GM18867 (cell line): ENCODE results near the gene SLC25A29.
"Not testable (repeated sequence)": the region's sequence is repeated elsewhere in the genome, so short reads cannot be mapped to it uniquely, and the experiment has no call there.

Source experiments
- ATAC-seq: cut with Tn5 transposase; IDR thresholded peaks from one replicate; pipeline ENCODE4 v1.9.1; 2021; ENCODE audit warnings: mild to moderate bottlenecking, moderate library complexity; ENCODE audit not compliant: unreplicated experiment

SLC25A29 gene

GRCh38 chr14:100283984-100284881 lies 22.0 kb downstream of the SLC25A29 start:
- no peak for ATAC-seq

GRCh38 chr14:100283436-100283835 lies 22.8 kb downstream of the SLC25A29 start:
- ATAC-seq: not testable (repeated sequence)

GRCh38 chr14:100282766-100283419 lies 23.4 kb downstream of the SLC25A29 start:
- no peak for ATAC-seq

DNA sequence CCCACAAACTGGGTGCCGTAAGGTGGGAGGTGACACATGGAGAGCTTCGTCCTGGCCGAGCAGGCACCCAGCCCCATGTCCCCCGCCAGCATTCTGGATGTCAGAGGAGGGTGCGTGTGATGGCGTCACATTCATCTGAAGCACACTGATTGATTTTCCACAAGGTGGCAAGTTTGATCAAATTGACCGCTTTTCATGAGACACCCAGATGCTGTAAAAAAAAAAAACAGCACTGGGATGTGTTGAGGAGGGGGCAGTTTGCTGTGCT lies 24.2 kb downstream of the SLC25A29 start:
- no peak for ATAC-seq

DNA sequence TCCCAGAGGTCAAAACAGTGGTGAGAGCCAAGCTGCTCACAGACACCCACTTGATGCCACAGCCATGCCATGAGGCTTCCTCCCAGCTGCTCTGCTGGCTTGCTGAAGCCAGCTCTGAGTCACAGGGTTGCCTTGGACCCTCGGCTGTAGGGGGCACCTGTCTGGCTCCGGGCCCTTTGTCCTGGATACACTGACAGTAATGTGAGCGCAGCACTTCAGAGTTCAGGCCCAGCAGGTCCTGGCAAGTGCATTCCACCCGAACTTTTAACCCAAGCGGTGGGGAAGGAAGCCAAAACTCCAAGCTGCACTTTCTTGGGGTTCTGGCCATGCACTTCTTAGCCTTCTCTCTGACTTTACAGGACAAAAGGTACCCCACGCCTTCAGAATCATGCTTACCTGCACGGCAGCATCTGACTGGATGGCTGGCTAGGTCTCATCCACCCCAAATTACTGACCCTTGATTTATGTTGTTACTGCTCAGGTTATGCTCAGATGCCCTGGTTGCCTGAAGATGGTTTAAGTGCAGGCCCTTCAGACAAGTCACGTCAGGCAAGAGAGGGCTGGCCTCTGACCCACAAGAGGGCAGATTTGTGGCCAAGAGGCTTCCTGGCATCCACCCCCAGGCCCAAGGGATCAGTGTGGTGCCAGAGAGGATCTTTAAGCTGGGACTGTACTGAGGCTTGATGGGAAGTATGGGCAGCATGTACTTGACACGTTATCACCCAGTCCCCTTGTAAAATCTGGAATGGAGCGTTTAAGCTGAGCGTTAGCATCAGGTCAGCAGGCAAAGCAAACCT lies 24.8 kb downstream of the SLC25A29 start:
- ATAC-seq: no peak

DNA sequence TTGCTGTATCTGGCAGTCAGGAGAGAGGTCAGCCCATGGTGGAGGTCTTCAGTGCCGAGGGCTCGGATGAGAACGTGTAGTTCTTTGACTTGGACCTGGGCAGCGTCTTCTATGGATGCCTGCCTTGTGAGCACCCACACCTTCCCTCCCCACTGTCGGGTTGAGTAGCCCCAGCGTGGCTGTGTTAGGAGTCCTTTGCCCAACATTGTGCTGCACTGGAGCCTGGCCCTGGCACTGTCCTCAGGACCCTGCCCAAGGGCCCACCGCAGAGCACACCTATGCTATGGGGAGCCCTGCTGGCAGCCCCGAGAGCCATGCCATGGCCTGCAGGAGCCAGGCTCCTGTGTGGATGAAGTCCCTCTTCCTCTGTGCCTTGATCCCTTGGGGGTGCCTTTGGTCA lies 26.7 kb downstream of the SLC25A29 start:
- ATAC-seq: no peak

DNA sequence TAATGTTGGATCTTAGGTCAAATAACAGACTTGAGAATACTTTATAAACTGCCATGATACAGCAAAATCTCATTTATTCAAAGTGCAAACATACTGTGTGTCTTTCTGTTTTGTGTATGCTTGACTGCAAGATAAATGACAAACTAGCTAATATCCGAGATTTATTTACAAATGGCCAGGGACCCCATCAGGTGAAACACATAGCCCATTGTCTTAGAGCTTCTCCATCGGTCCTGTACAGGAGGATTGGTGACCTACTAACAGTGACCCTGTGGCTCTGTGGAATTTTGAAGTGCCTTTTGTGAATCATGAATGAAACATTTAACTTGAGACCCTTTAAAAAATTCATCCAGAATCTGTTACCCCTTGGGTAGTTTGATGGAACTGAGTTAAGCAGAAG lies 27.1 kb downstream of the SLC25A29 start:
- ATAC-seq: no peak

- no peak for ATAC-seq
Measured at GRCh38 chr14:100278702-100279101, 27.5 kb downstream of the SLC25A29 start.

GRCh38 chr14:100275214-100275613 lies 31.0 kb downstream of the SLC25A29 start:
- no peak for ATAC-seq

DNA sequence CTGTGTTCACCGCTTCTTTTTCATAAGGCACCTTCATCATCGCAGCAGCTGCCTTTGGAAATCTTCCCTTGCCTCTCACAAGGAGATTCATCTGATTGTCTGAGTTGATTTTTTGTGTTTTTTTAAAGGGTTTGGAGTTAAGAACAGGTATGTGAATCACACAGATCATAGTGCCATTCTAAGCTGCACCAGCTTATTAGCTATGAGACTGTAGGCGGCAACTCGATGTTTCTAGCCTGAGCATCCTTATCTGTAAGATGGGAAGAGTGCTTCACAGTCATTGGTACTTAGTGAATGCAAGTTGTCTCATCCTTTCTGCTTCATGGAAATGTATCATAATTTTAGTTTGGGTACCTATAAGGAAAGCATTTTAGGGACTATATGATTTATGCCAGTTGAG lies 32.0 kb downstream of the SLC25A29 start:
- no peak for ATAC-seq

DNA sequence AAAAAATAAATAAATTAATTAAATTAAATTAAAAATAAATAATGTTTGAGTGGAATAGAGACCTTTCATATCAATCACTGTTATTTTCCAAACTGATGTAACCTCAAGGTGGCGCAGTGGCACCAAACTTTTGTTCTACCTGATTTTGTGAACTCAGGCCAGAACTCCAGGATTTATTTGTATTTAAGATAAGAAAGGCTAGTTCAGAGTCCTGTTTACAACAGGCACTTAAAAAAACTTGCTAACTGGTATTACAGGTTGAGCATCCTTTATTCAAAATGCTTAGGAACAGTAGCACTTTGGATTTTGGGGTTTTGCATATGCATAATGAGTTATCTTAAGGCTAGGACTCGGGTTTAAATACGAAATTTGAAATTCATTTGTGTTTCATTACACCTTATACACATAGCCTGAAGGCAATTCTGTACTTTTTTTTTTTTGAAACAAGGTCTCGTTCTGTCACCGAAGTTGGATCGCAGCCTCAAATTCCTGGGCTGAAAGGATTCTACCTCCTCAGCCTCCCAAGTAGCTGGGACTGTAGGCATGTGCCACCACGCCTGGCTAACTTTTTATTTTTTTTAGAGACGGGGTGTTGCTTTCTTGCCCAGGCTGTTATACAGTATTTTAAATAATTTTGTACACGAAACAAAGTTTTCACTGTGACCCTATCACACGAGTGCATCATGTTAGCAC lies 34.9 kb downstream of the SLC25A29 start:
- no peak for ATAC-seq

- no peak for ATAC-seq
Measured at GRCh38 chr14:100268591-100269207, 37.5 kb downstream of the SLC25A29 start.

- no peak for ATAC-seq
Measured at GRCh38 chr14:100267990-100268389, 38.3 kb downstream of the SLC25A29 start.

DNA sequence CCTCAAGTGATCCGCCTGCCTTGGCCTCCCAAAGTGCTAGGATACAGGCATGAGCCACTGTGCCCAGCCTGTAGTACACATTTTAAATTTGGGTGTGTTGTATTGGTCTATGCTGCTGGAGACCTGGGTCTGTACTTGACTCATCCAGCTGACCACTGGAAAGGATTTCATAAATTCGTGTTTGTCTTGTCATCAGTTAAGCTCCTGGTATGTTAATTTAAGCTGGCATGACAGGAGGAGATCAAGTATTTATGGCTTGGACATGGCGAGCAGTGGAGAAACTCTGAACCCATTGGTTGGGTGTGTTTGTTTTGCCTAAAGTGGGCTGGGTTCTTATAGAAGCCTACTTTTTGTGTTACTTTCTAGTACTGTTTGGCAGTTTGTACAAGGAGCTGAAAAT lies 43.1 kb downstream of the SLC25A29 start:
- no peak for ATAC-seq

GRCh38 chr14:100262545-100262944 lies 43.7 kb downstream of the SLC25A29 start:
- ATAC-seq: no peak

- ATAC-seq: no peak
Measured at GRCh38 chr14:100261621-100262020, 44.6 kb downstream of the SLC25A29 start.

DNA sequence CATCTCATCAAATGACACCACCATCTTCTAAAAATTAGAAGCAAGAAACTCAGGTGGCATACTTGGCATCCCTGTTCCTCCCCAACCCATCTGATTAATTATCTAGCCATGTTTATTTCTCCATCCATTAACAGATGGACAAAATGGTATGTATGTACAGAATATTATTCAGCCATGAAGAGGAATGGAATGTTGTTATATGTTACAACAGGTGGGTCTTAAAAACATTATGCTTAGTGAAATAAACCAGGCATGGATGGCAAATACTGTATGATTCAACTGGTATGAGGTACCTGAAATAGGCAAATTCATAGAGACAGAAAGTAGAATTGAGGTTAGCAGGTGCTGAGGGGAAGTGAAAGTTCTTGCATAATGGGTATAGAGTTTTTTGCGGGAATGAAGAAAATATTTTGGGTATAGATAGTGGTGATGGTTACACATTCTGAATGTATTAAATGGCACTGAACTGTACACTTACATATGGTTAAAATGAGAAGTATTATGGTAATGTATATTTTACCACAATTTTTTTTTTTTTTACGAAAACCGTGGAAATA lies 49.8 kb downstream of the SLC25A29 start:
- peak; percentile 69 for ATAC-seq

GRCh38 chr14:100252684-100253083 lies 53.6 kb downstream of the SLC25A29 start:
- no peak for ATAC-seq

DNA sequence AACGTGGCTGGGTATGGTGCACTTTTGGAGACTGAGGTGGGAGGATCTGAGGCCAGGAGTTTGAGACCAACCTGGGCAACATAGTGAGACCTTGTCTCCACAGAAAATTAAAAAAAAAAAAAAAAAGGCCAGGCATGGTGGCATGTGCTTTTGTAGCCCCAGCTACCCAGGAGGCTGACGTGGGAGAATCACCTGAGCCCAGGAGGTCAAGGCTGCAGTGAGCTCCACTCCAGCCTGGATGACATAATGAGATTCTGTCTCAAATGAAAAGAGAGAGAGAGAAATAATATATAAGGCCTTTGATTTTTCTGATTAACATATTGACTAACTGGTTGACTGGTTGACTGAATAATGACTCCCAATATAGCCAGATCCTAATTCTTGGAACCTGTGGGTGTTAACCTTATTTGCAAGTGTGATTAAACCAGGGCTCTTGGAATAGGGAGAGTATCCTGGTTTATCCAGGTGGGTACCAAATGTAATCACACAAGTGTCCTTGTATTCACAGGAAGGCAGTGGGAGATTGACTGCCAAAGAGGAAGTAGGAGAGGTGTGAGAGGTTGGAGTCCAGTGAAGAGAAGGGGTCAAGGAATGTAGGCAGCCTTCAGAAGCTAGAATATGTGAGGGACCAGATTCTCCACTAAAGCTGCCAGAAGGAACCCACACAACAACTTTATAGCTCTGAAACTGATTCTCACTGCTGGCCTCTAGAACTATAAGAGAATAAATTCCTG lies 55.3 kb downstream of the SLC25A29 start:
- ATAC-seq: no peak
